ENCODE results near the gene CLCNKA.

DNA sequence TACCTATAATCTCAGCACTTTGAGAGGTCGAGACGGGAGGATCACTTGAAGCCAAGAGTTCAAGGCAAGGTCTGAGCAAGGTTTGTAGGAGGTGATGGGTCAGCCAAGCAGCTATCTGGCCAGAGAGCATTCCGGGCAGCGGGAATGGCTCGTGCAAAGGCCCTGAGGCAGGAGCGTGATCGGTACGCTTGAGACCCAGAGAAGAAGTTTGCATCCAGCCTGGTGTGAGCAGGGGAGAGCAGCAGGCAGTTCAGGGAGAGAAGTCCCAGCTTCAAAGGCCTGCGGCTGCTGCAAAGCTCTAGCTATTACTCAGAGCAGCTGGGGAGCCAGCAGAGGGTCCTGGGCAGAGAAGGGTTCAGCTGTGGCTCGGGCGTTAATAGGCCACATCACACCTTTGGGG lies 22.9 kb upstream of the CLCNKA start:
- TF ChIP-seq, protein P1, sequence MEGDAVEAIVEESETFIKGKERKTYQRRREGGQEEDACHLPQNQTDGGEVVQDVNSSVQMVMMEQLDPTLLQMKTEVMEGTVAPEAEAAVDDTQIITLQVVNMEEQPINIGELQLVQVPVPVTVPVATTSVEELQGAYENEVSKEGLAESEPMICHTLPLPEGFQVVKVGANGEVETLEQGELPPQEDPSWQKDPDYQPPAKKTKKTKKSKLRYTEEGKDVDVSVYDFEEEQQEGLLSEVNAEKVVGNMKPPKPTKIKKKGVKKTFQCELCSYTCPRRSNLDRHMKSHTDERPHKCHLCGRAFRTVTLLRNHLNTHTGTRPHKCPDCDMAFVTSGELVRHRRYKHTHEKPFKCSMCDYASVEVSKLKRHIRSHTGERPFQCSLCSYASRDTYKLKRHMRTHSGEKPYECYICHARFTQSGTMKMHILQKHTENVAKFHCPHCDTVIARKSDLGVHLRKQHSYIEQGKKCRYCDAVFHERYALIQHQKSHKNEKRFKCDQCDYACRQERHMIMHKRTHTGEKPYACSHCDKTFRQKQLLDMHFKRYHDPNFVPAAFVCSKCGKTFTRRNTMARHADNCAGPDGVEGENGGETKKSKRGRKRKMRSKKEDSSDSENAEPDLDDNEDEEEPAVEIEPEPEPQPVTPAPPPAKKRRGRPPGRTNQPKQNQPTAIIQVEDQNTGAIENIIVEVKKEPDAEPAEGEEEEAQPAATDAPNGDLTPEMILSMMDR (IDR thresholded peaks at IDR 0.05): no peak
- TF ChIP-seq YY1 (IDR thresholded peaks at IDR 0.05; ENCODE audit: low read depth) (no peak), ELF1 (IDR thresholded peaks at IDR 0.05) (no peak), RAD21 (IDR thresholded peaks at IDR 0.05; ENCODE audit: low read length) (no peak), EP300 (IDR thresholded peaks at IDR 0.05; ENCODE audit: borderline replicate concordance in 1 of 2, low read depth in 1 of 2, low read length in 1 of 2) (no peak), EZH2phosphoT487 (IDR thresholded peaks at IDR 0.05; ENCODE audit: borderline replicate concordance, low read depth) (no peak), FOSL2 (IDR thresholded peaks at IDR 0.05; ENCODE audit: borderline replicate concordance, low read depth) (no peak), SIN3A (IDR thresholded peaks at IDR 0.05; ENCODE audit: borderline replicate concordance, low read depth, low read length) (no peak), FOXJ3 (CRISPR knock-in tag; IDR thresholded peaks at IDR 0.05) (no peak), NRF1 (IDR thresholded peaks at IDR 0.05; ENCODE audit: low read depth, low read length) (no peak), SMC3 (IDR thresholded peaks at IDR 0.05; ENCODE audit: low read depth, low read length) (no peak), RXRA (IDR thresholded peaks at IDR 0.05; ENCODE audit: borderline replicate concordance, low read depth) (no peak)
- TF ChIP-seq, protein P2, sequence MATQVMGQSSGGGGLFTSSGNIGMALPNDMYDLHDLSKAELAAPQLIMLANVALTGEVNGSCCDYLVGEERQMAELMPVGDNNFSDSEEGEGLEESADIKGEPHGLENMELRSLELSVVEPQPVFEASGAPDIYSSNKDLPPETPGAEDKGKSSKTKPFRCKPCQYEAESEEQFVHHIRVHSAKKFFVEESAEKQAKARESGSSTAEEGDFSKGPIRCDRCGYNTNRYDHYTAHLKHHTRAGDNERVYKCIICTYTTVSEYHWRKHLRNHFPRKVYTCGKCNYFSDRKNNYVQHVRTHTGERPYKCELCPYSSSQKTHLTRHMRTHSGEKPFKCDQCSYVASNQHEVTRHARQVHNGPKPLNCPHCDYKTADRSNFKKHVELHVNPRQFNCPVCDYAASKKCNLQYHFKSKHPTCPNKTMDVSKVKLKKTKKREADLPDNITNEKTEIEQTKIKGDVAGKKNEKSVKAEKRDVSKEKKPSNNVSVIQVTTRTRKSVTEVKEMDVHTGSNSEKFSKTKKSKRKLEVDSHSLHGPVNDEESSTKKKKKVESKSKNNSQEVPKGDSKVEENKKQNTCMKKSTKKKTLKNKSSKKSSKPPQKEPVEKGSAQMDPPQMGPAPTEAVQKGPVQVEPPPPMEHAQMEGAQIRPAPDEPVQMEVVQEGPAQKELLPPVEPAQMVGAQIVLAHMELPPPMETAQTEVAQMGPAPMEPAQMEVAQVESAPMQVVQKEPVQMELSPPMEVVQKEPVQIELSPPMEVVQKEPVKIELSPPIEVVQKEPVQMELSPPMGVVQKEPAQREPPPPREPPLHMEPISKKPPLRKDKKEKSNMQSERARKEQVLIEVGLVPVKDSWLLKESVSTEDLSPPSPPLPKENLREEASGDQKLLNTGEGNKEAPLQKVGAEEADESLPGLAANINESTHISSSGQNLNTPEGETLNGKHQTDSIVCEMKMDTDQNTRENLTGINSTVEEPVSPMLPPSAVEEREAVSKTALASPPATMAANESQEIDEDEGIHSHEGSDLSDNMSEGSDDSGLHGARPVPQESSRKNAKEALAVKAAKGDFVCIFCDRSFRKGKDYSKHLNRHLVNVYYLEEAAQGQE (IDR thresholded peaks at IDR 0.05; ENCODE audit: low read depth, low read length): no peak
